Panc1 (cell line): Measurements from ENCODE around the gene GLB1L. TPM values are rescaled to one million over a fixed set of nuclear protein-coding genes. Genes with fewer than 3 reads are reported as not detected.
"Not testable (repeated sequence)": the region's sequence is repeated elsewhere in the genome, so short reads cannot be mapped to it uniquely, and the experiment has no call there.

ENCODE experiments used
- ATAC-seq: fragments of 200-7000 bp; cut with Tn5 transposase; 2 replicates; pipeline ENCODE4 v1.9.1; 2020; ENCODE audit warnings: mild to moderate bottlenecking, moderate library complexity
- BruUV-seq: library from RNA; stranded (reverse); fragments of 400-500 nt; replicated peaks from 2 replicates; lab custom pipeline; 2021; lab: Mats Ljungman, UMichigan
- CTCF ChIA-PET: fragments of 300-600 bp; sonication (Branson Sonifier 250); formaldehyde crosslinking; loops from one replicate; lab custom pipeline; 2022; ENCODE audit warnings: antibody characterized with exemption; lab: Charles Lee
- POLR2A ChIA-PET: fragments of 300-600 bp; sonication (Branson Sonifier 250); formaldehyde crosslinking; loops from one replicate; lab custom pipeline; 2022; ENCODE audit warnings: antibody characterized with exemption; lab: Charles Lee
- DNase-seq: peaks from one replicate; pipeline ENCODE4 v3.0.0-alpha.2; 2010; ENCODE audit warnings: low read depth, low spot score
- H3K27ac ChIP-seq: 2 replicates; pipeline ENCODE4 v1.5.1; 2011; ENCODE audit warnings: mild to moderate bottlenecking, low read length, inconsistent platforms
- H3K27me3 ChIP-seq: fragments of 200-500 bp; sonication (Bioruptor generic); 2 replicates; pipeline ENCODE4 v1.6.0; 2014; ENCODE audit warnings: low read length, inconsistent platforms; ENCODE audit not compliant: control insufficient read depth, insufficient read depth
- H3K36me3 ChIP-seq: fragments of 200-500 bp; sonication (Bioruptor generic); 2 replicates; pipeline ENCODE4 v1.5.1; 2014; ENCODE audit warnings: inconsistent platforms, mild to moderate bottlenecking, low read length, moderate library complexity; ENCODE audit not compliant: control insufficient read depth, insufficient read depth
- H3K4me1 ChIP-seq: 2 replicates; pipeline ENCODE4 v1.5.1; 2011; ENCODE audit warnings: inconsistent platforms, mild to moderate bottlenecking, low read length, moderate library complexity; ENCODE audit not compliant: control insufficient read depth, insufficient read depth
- H3K4me3 ChIP-seq, 2 experiments: 2 replicates each; pipeline ENCODE4 v1.5.1; 2011 to 2012; ENCODE audit warnings: low read depth in 2 of 2, low read length in 2 of 2, mild to moderate bottlenecking in 2 of 2, inconsistent platforms in 1 of 2, moderate library complexity in 1 of 2
- H3K9me3 ChIP-seq: fragments of 200-500 bp; sonication (Bioruptor generic); 2 replicates; pipeline ENCODE4 v1.5.1; 2014; ENCODE audit warnings: low read depth, mild to moderate bottlenecking, inconsistent platforms, low read length, moderate library complexity; ENCODE audit not compliant: control insufficient read depth, insufficient read depth
- POLR2AphosphoS5 ChIP-seq: IDR thresholded peaks from 2 replicates; pipeline ENCODE4 v1.6.1; 2012; ENCODE audit warnings: mild to moderate bottlenecking, low read depth, low read length, moderate library complexity
- SIN3A ChIP-seq: IDR thresholded peaks from 2 replicates; pipeline ENCODE4 v1.6.1; 2012; ENCODE audit warnings: low read depth, mild to moderate bottlenecking, low read length, moderate library complexity, borderline replicate concordance; ENCODE audit not compliant: insufficient read depth
- TCF7L2 ChIP-seq: IDR thresholded peaks from 2 replicates; pipeline ENCODE4 v1.6.1; 2011; ENCODE audit warnings: mild to moderate bottlenecking, low read depth, low read length, inconsistent platforms
- in situ Hi-C: cut with HindIII; loops from 2 replicates; pipeline ENCODE4 v1.10.0; 2016; ENCODE audit warnings: low sequenced_read_pairs, low pct_unique_long_range_greater_than_20kb
- intact Hi-C: fragments of 100-400 bp; cut with micrococcal nuclease; formaldehyde crosslinking; loops from one replicate; pipeline ENCODE4 v1.10.0; 2022; ENCODE audit not compliant: unreplicated experiment
- total RNA-seq: library from RNA; stranded (reverse); gene quantifications from one replicate; pipeline ENCODE4 v1.2.1, GENCODE V29; 2021; ENCODE audit not compliant: unreplicated experiment
- TF ChIP-seq, protein P1 (sequence below), 2 experiments: IDR thresholded peaks; 2 replicates each; pipeline ENCODE4 v1.6.1; 2011 to 2012; ENCODE audit warnings: low read depth in 2 of 2, control low read depth in 1 of 2, low read length in 1 of 2, mild to moderate bottlenecking in 1 of 2, moderate library complexity in 1 of 2; ENCODE audit not compliant: insufficient read depth in 1 of 2
- TF ChIP-seq, protein P2 (sequence below): fragments of 450-650 bp; IDR thresholded peaks from 2 replicates; pipeline ENCODE4 v1.5.1; 2017; ENCODE audit warnings: mild to moderate bottlenecking

Gene GLB1L
- total RNA-seq, 1 experiment from 2014 or later: 8.1 TPM

DNA sequence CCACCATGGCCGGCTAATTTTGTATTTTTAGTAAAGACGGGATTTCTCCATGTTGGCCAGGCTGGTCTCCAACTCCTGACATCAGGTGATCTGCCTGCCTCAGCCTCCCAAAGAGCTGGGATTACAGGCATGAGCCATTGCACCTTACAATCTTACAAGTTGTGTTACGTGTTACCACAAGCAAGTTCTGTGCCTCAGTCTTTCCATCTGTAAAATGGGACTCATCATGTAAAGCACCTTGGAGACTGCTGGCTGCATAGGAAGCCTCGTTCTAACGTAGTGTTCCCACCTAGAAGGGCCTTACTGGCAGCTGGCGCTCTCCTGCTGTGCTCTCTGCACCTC, 43.9 kb upstream of the GLB1L start:
- DNase-seq: no peak
- BruUV-seq: no TSS peak
- intact Hi-C loops: no loop called here
- TF ChIP-seq, protein P1, sequence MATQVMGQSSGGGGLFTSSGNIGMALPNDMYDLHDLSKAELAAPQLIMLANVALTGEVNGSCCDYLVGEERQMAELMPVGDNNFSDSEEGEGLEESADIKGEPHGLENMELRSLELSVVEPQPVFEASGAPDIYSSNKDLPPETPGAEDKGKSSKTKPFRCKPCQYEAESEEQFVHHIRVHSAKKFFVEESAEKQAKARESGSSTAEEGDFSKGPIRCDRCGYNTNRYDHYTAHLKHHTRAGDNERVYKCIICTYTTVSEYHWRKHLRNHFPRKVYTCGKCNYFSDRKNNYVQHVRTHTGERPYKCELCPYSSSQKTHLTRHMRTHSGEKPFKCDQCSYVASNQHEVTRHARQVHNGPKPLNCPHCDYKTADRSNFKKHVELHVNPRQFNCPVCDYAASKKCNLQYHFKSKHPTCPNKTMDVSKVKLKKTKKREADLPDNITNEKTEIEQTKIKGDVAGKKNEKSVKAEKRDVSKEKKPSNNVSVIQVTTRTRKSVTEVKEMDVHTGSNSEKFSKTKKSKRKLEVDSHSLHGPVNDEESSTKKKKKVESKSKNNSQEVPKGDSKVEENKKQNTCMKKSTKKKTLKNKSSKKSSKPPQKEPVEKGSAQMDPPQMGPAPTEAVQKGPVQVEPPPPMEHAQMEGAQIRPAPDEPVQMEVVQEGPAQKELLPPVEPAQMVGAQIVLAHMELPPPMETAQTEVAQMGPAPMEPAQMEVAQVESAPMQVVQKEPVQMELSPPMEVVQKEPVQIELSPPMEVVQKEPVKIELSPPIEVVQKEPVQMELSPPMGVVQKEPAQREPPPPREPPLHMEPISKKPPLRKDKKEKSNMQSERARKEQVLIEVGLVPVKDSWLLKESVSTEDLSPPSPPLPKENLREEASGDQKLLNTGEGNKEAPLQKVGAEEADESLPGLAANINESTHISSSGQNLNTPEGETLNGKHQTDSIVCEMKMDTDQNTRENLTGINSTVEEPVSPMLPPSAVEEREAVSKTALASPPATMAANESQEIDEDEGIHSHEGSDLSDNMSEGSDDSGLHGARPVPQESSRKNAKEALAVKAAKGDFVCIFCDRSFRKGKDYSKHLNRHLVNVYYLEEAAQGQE (IDR thresholded peaks at IDR 0.05; ENCODE audit: insufficient read depth in 1 of 2, low read depth in 2 of 2, low read length in 1 of 2): no peak
- TF ChIP-seq SIN3A (no peak), POLR2AphosphoS5 (no peak), TCF7L2 (no peak)
- TF ChIP-seq, protein P2, sequence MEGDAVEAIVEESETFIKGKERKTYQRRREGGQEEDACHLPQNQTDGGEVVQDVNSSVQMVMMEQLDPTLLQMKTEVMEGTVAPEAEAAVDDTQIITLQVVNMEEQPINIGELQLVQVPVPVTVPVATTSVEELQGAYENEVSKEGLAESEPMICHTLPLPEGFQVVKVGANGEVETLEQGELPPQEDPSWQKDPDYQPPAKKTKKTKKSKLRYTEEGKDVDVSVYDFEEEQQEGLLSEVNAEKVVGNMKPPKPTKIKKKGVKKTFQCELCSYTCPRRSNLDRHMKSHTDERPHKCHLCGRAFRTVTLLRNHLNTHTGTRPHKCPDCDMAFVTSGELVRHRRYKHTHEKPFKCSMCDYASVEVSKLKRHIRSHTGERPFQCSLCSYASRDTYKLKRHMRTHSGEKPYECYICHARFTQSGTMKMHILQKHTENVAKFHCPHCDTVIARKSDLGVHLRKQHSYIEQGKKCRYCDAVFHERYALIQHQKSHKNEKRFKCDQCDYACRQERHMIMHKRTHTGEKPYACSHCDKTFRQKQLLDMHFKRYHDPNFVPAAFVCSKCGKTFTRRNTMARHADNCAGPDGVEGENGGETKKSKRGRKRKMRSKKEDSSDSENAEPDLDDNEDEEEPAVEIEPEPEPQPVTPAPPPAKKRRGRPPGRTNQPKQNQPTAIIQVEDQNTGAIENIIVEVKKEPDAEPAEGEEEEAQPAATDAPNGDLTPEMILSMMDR: no peak
- Histone ChIP-seq H3K27ac (no peak overlapping the region), H3K27me3 (no peaks in the 10 kb centered on the region), H3K4me3 (no peak overlapping the region), H3K9me3 (no peaks in the 10 kb centered on the region), H3K36me3 (no peaks in the 10 kb centered on the region), H3K4me1 (peaks cover 4% of the 10 kb centered on the region; the same call in 1 of the 2 replicates)
- in situ Hi-C loops: no loop called here
- ChIA-PET CTCF (no interaction called here), POLR2A (no interaction called here)
- ATAC-seq: no peak

DNA sequence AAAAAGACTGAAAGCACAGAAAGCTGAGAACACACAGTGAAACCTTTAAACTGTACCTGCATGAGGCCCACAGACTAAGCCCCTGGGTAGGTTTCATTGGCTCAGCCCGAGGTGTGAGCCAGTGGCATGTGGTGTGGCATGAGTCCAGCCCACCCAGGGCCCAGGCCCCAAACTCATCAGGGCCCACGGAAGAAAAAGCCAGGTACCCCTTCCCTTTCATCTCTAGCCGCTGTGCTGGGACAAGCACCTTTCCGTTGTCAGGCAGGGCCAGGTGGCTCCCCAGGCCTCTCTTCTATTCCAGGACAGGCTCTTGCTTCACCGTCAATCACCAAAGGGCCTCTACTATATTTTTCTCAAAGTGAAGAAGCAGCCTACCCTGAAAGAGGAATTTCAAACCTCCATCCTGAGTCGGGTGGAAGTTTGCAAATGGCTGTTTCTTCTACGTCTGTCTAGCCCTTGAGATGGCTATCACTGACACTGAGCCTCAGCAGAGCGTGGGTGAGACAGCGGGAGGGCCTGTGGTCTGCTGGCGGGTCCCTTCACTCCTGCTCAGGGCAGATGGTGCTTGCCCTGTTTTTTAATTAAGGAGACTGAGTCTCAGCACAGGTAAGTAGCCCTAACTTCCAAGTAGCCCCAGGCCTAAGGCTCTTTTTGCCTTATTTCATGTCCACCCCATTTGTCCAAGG, 42.5 kb upstream of the GLB1L start:
- Histone ChIP-seq H3K4me1 (peaks cover 4% of the 10 kb centered on the region; the same call in 1 of the 2 replicates), H3K9me3 (no peaks in the 10 kb centered on the region), H3K27me3 (no peaks in the 10 kb centered on the region), H3K4me3 (no peak overlapping the region), H3K36me3 (no peaks in the 10 kb centered on the region), H3K27ac (no peak overlapping the region)
- ChIA-PET POLR2A (no interaction called here), CTCF (no interaction called here)
- intact Hi-C loops (no loop called here), in situ Hi-C loops (no loop called here)
- DNase-seq: no peak
- no peak for ATAC-seq
- TF ChIP-seq SIN3A (no peak), POLR2AphosphoS5 (no peak; the same call in 1 of the 2 replicates), TCF7L2 (no peak)
- TF ChIP-seq, protein P2: no peak
- TF ChIP-seq, protein P1 (IDR thresholded peaks at IDR 0.05; ENCODE audit: insufficient read depth in 1 of 2, low read depth in 2 of 2, low read length in 1 of 2): no peak
- BruUV-seq: no TSS peak

DNA sequence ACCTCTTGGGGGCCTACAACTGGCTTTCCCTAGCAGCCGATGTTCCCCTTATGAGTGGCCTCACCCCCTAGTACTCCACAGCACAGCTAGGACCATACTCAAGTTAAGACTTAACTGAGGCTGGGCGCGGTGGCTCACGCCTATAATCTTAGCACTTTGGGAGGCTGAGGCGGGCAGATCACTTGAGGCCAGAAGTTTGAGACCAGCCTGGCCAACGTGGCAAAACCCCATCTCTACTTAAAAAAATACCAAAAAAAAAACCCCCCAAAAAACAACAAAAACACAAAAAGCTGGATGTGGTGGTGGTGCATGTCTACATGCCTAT, 41.8 kb upstream of the GLB1L start:
- H3K9me3 ChIP-seq, H3K4me1 ChIP-seq, intact Hi-C loops, DNase-seq, BruUV-seq, H3K4me3 ChIP-seq, ATAC-seq, POLR2A ChIA-PET, H3K27ac ChIP-seq, H3K36me3 ChIP-seq, in situ Hi-C loops, H3K27me3 ChIP-seq: not testable (repeated sequence)
- CTCF ChIA-PET: interaction anchor here (0.5 kb wide), 1 partner anchor 282 kb away, joined by 15 read pairs; no protein-coding TSS in a partner anchor
